ENCODE measurements around the gene SYNE4. TPM values are rescaled to one million over a fixed set of nuclear protein-coding genes. Genes with fewer than 3 reads are reported as not detected.
A peak's percentile ranks its signal among the peaks of the same experiment; 100 is the strongest.

SYNE4 gene
- total RNA-seq, 1 donor from 2014 or later, result 1.1 TPM

- TF ChIP-seq EZH2 (IDR thresholded peaks at IDR 0.05; ENCODE audit: insufficient read depth, low read length), result no peak
- no peak for TF ChIP-seq CTCF (IDR thresholded peaks at IDR 0.05; ENCODE audit: insufficient read depth, low read depth, low read length)
- Histone ChIP-seq H3K36me3 (ENCODE audit: insufficient read depth, low read length) (peaks cover 2% of the 10 kb centered on the region), H3K4me2 (ENCODE audit: low read length) (peak within 1 kb of the TSS; percentile 100), H3K27me3 (ENCODE audit: insufficient read depth, low read length) (no peaks in the 10 kb centered on the region), H2AFZ (ENCODE audit: low read depth, low read length) (peak within 1 kb of the TSS; percentile 88), H3K27ac (ENCODE audit: low read depth, low read length) (peak within 1 kb of the TSS; percentile 70), H3K79me2 (ENCODE audit: insufficient read depth, low read length) (peaks cover 8% of the 10 kb centered on the region), H3K9ac (ENCODE audit: low read length) (peak within 1 kb of the TSS; percentile 97), H3K4me1 (ENCODE audit: insufficient read depth, low read length) (peaks cover 15% of the 10 kb centered on the region), H3K9me3 (ENCODE audit: insufficient read depth, low read depth, low read length) (no peaks in the 10 kb centered on the region), H4K20me1 (ENCODE audit: insufficient read depth, low read length) (no peaks in the 10 kb centered on the region), H3K4me3 (ENCODE audit: insufficient read depth, low read depth, low read length) (peak within 1 kb of the TSS; percentile 98)
- H3K4me1 Mint-ChIP-seq (ENCODE audit: low read depth, unreplicated experiment), result no peaks in the 10 kb centered on the region
- H3K27me3 Mint-ChIP-seq (ENCODE audit: low read depth, unreplicated experiment), result peaks cover 3% of the 10 kb centered on the region
- peak within 1 kb of the TSS; percentile 98 for H3K4me3 Mint-ChIP-seq (ENCODE audit: unreplicated experiment)
- FAIRE-seq (peak; percentile 65), DNase-seq (ENCODE audit: low read depth) (peak; percentile 95)
- peak within 1 kb of the TSS; percentile 97 for H3K27ac Mint-ChIP-seq (ENCODE audit: unreplicated experiment)
- H3K36me3 Mint-ChIP-seq (ENCODE audit: low read depth, unreplicated experiment), result peaks cover 26% of the 10 kb centered on the region
- H3K9me3 Mint-ChIP-seq (ENCODE audit: unreplicated experiment), result no peaks in the 10 kb centered on the region
Observed at GRCh38 chr19:36014012-36014924, 5.7 kb upstream of the SYNE4 start, which contains the start of gene ALKBH6. Gene ALKBH6 (minus strand): TSS chr19:36014213. CDS start chr19:36013397, 816 bp downstream.

- Histone ChIP-seq H3K79me2 (ENCODE audit: insufficient read depth, low read length) (peaks cover 8% of the 10 kb centered on the region), H3K9ac (ENCODE audit: low read length) (peak overlapping the region; percentile 97), H2AFZ (ENCODE audit: low read depth, low read length) (peak overlapping the region; percentile 88), H3K27ac (ENCODE audit: low read depth, low read length) (peak overlapping the region; percentile 70), H3K36me3 (ENCODE audit: insufficient read depth, low read length) (peaks cover under 1% of the 10 kb centered on the region), H4K20me1 (ENCODE audit: insufficient read depth, low read length) (no peaks in the 10 kb centered on the region), H3K4me1 (ENCODE audit: insufficient read depth, low read length) (peaks cover 15% of the 10 kb centered on the region), H3K4me3 (ENCODE audit: insufficient read depth, low read depth, low read length) (peak overlapping the region; percentile 98), H3K9me3 (ENCODE audit: insufficient read depth, low read depth, low read length) (no peaks in the 10 kb centered on the region), H3K27me3 (ENCODE audit: insufficient read depth, low read length) (no peaks in the 10 kb centered on the region), H3K4me2 (ENCODE audit: low read length) (peak overlapping the region; percentile 100)
- Mint-ChIP-seq H3K9me3 (ENCODE audit: unreplicated experiment) (no peaks in the 10 kb centered on the region), H3K36me3 (ENCODE audit: low read depth, unreplicated experiment) (peaks cover 21% of the 10 kb centered on the region), H3K4me3 (ENCODE audit: unreplicated experiment) (peak overlapping the region; percentile 98), H3K27me3 (ENCODE audit: low read depth, unreplicated experiment) (peaks cover 7% of the 10 kb centered on the region), H3K27ac (ENCODE audit: unreplicated experiment) (peak overlapping the region; percentile 97), H3K4me1 (ENCODE audit: low read depth, unreplicated experiment) (no peaks in the 10 kb centered on the region)
- FAIRE-seq (no peak), DNase-seq (ENCODE audit: low read depth) (no peak)
- no peak for TF ChIP-seq CTCF (IDR thresholded peaks at IDR 0.05; ENCODE audit: insufficient read depth, low read depth, low read length)
- no peak for TF ChIP-seq EZH2 (IDR thresholded peaks at IDR 0.05; ENCODE audit: insufficient read depth, low read length)
Observed at GRCh38 chr19:36013280-36014011, 4.8 kb upstream of the SYNE4 start.

Data from astrocyte (in vitro differentiated cells and primary cell).